ENCODE measurements around the gene ZNF688. TPM values are rescaled to one million over a fixed set of nuclear protein-coding genes. Genes with fewer than 3 reads are reported as not detected.

ZNF688 gene
- total and polyA plus RNA-seq, 9 of the 15 experiments (the other 6 are each of a cell fraction or from before 2014, with no cell fraction given), result 0.48 to 12.9 (median 4.5) TPM

DNA sequence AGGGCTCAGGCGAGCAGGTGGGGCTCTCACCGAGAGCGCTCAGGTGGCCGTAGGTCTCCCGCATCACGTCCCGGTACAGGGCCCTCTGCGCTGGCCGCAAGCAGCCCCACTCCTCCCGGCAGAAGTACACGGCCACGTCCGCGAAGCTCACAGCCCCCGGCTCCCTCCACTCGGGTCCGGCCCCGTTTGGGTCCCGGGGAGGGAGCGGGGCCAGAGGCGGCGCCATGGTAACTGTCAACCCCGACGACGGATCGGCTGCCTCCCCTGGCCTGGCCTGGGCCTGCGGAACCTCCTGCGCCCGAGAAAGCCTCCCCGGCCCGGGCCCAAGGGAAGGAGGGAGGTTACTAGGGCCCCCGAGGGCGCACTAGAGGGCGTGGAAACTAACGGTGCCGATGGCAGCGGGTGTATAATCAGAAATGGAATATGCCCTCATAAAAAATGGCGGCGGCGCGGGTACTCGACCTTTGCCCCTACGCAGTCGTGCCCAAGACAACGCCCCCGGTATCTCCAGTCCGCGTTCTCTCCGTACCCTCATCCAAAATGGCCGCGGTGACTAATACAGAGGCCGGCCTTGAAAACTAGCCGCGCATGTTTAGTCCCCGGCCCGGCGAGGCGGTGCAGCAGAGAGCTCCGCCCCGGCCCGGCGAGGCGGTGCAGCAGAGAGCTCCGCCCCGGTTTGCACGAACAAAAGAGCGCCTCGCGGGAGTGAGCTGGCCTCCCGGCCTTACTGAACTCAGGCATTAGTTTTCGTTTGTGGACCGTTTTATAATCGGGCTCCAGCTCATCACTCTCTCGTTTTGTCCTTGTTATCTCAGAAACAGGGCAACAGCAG, 13.3 kb downstream of the ZNF688 start, which contains the start of gene ZNF764 (continued):
- no peak for TF ChIP-seq ZNF512 (tag; IDR thresholded peaks at IDR 0.05)
- no peak for TF ChIP-seq ZNF79 (CRISPR knock-in tag; IDR thresholded peaks at IDR 0.05; ENCODE audit: low read depth)
- peak in 1 of 2 experiments; percentile 39; a peak in 1 of 4 replicates for TF ChIP-seq MLLT1 (IDR thresholded peaks at IDR 0.05)
- TF ChIP-seq STAT6 (CRISPR knock-in tag; IDR thresholded peaks at IDR 0.05), result no peak
- peak; percentile 92 for TF ChIP-seq EGR1 (conservative IDR thresholded peaks at IDR 0.05)
- no peak for TF ChIP-seq SMC3 (conservative IDR thresholded peaks at IDR 0.05; ENCODE audit: insufficient read depth, low read depth, low read length)
- no peak for TF ChIP-seq HLTF (IDR thresholded peaks at IDR 0.05)
- no peak for TF ChIP-seq GTF2A2 (tag; IDR thresholded peaks at IDR 0.05)
- peak; percentile 68; the same call in 1 of the 2 replicates for TF ChIP-seq ELF1 (tag; IDR thresholded peaks at IDR 0.05)
- TF ChIP-seq PHF8 (IDR thresholded peaks at IDR 0.05; ENCODE audit: borderline replicate concordance, low read length), result peak; percentile 59; the same call in 1 of the 2 replicates
- TF ChIP-seq SP2 (IDR thresholded peaks at IDR 0.05; ENCODE audit: extremely low read depth, low read depth, low read length, poor library complexity, severe bottlenecking), result no peak
- no peak for TF ChIP-seq MED1 (CRISPR knock-in tag; IDR thresholded peaks at IDR 0.05; ENCODE audit: borderline replicate concordance)
- TF ChIP-seq, protein P1, sequence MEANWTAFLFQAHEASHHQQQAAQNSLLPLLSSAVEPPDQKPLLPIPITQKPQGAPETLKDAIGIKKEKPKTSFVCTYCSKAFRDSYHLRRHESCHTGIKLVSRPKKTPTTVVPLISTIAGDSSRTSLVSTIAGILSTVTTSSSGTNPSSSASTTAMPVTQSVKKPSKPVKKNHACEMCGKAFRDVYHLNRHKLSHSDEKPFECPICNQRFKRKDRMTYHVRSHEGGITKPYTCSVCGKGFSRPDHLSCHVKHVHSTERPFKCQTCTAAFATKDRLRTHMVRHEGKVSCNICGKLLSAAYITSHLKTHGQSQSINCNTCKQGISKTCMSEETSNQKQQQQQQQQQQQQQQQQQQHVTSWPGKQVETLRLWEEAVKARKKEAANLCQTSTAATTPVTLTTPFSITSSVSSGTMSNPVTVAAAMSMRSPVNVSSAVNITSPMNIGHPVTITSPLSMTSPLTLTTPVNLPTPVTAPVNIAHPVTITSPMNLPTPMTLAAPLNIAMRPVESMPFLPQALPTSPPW (CRISPR knock-in tag; IDR thresholded peaks at IDR 0.05), result peak; percentile 82; the same call in 1 of the 2 replicates
- peak; percentile 48; the same call in 1 of the 2 replicates for TF ChIP-seq PKNOX1 (IDR thresholded peaks at IDR 0.05)
- no peak for TF ChIP-seq ZFPM2 (CRISPR knock-in tag; IDR thresholded peaks at IDR 0.05)
- TF ChIP-seq PRPF4 (IDR thresholded peaks at IDR 0.05; ENCODE audit: insufficient read depth, low read depth, low read length, poor library complexity, severe bottlenecking), result no peak
- no peak for TF ChIP-seq ZNF780A (CRISPR knock-in tag; IDR thresholded peaks at IDR 0.05)
